ENCODE results near the gene DNAJC7. TPM values are rescaled to one million over a fixed set of nuclear protein-coding genes. Genes with fewer than 3 reads are reported as not detected.

The DNAJC7 gene
- total RNA-seq, 2 experiments from 2014 or later: 86.7 to 90.3 TPM

DNA sequence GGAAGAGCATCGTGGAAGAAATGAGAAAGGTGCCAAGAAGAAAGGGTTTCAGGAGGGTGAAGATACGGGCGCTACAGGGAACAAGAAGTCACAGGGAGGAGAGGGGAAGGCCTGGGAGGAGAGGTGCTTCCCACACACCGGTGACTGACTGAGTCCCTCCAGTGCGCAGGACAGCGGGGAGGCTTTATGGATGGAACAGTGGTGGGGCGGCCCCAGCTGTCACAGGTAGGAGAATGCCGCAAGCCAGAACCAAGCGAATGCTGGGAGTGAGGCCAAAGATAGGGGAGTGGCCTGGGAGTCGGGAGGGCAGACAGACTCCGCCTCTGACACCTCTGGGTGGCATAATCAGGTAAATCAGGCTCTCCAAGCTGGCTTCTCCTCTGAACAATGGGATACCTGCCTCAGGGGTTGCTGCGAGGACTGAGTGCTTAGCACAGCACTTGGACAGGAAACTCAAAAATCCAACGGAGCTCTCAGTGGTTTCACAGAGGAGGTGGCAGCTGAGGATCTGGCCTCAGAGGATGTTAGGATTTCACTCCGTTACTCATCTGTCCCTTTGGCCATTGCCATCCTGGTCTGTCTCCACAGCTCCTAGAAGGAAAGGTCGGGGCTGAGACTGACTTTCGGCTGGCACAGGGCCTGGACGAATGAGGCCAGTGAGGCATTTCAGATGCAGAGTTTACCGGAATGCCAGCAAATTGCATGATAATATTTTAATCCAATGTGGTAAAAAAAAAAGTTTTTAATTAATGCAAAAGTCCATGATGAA, 51.4 kb downstream of the DNAJC7 start:
- CTCF ChIA-PET: interaction anchor here (0.9 to 3.8 kb wide), 15 partner anchors 10 to 561 kb away, joined by 3 to 13 read pairs (median 4); partner anchors contain the start of genes DHX58, DNAJC7 and ODAD4
- POLR2A ChIA-PET: interaction anchor here (0.7 to 6.0 kb wide), 9 partner anchors 10 to 275 kb away, joined by 3 to 41 read pairs (median 5); partner anchors contain the start of gene DNAJC7

DNA sequence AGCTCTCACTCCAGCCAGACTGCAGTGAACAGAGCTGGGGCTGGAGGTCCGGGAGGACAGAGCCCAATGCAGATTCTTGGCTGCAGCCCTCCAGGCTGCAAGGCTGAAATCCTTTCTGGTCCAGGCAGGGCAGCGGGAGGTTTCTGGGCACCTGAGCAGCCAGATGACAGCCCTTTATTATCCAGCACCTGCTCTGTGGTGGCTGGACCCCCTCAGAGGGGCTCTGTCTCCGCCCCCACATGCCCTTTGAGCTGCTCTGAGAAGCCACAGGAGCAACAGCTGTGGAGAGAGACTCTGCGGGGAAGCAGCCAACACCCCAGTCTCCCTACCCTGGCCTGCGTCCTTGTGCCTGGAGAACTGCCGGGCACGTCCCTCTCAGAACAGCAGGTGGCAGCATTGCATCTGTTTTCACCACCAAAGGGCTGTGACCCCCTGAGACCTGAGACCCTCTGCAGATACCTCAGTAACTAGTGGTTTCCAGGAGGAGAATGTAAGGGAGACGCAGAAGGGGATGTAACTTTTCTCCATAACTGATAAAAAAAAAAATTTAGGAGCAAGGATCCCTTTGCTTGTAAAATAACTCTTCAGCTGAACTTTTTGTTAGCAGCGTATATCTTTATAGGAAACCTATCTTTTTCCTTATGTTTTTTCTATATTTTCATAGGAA, 54.3 kb downstream of the DNAJC7 start:
- Mint-ChIP-seq H3K4me1 (ENCODE audit: low read depth) (peaks cover 20% of the 10 kb centered on the region), H3K36me3 (ENCODE audit: low read depth) (peaks cover 1% of the 10 kb centered on the region), H3K27me3 (no peaks in the 10 kb centered on the region), H3K27ac (no peak overlapping the region), H3K4me3 (no peak overlapping the region), H3K9me3 (no peaks in the 10 kb centered on the region)
- DNase-seq: peak; percentile 86
- TF ChIP-seq, protein P1, sequence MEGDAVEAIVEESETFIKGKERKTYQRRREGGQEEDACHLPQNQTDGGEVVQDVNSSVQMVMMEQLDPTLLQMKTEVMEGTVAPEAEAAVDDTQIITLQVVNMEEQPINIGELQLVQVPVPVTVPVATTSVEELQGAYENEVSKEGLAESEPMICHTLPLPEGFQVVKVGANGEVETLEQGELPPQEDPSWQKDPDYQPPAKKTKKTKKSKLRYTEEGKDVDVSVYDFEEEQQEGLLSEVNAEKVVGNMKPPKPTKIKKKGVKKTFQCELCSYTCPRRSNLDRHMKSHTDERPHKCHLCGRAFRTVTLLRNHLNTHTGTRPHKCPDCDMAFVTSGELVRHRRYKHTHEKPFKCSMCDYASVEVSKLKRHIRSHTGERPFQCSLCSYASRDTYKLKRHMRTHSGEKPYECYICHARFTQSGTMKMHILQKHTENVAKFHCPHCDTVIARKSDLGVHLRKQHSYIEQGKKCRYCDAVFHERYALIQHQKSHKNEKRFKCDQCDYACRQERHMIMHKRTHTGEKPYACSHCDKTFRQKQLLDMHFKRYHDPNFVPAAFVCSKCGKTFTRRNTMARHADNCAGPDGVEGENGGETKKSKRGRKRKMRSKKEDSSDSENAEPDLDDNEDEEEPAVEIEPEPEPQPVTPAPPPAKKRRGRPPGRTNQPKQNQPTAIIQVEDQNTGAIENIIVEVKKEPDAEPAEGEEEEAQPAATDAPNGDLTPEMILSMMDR (IDR thresholded peaks at IDR 0.05): peak; percentile 94
- ATAC-seq: peak; percentile 22
- intact Hi-C loops (cut with micrococcal nuclease): loop anchor here (5.0 kb wide), 1 partner anchor 154 kb away; no protein-coding TSS in a partner anchor
- ChIA-PET POLR2A (interaction anchor here (0.6 to 0.7 kb wide), 3 partner anchors 11 to 590 kb away, joined by 3 to 4 read pairs (median 3); no protein-coding TSS in a partner anchor), CTCF (interaction anchor here (0.6 to 3.8 kb wide), 37 partner anchors 9 to 306 kb away, joined by 3 to 25 read pairs (median 4); partner anchors contain the start of genes ACLY, DHX58, DNAJC7 and NKIRAS2)

More for the DNA sequence above, 51.4 kb downstream of the DNAJC7 start:
- Mint-ChIP-seq H3K9me3 (no peaks in the 10 kb centered on the region), H3K4me1 (ENCODE audit: low read depth) (peaks cover 35% of the 10 kb centered on the region), H3K27ac (peak overlapping the region; percentile 88), H3K27me3 (no peaks in the 10 kb centered on the region), H3K4me3 (peak overlapping the region; percentile 82), H3K36me3 (ENCODE audit: low read depth) (peaks cover 11% of the 10 kb centered on the region)
- TF ChIP-seq, protein P1 (IDR thresholded peaks at IDR 0.05): no peak
- ATAC-seq: peak; percentile 59
- DNase-seq: peak; percentile 77
- intact Hi-C loops (cut with micrococcal nuclease): no loop called here

DNA sequence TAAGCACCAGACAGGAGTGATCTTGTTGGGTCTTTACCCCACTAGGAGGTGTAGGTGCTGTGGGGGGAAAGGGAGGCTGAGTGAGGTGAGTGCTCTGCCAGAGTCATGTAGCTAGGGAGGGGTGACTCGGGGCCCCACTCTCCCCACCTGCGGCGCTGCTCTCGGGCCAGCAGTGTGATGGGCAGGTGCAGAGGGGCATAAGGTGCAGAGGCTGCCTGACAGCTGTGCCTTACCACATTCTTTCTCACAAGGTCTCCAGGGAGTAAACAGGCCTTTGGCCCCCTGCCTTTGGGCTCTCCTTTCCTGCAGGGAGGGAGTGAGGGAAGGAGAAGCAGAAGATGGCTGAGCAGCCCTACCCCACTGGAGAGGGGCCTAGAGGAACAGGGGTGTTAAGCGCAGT, 55.1 kb downstream of the DNAJC7 start:
- Mint-ChIP-seq H3K9me3 (no peaks in the 10 kb centered on the region), H3K36me3 (ENCODE audit: low read depth) (no peaks in the 10 kb centered on the region), H3K27me3 (no peaks in the 10 kb centered on the region), H3K27ac (no peak overlapping the region), H3K4me1 (ENCODE audit: low read depth) (peaks cover 13% of the 10 kb centered on the region), H3K4me3 (no peak overlapping the region)
- ChIA-PET CTCF (interaction anchor here (0.8 to 3.8 kb wide), 14 partner anchors 8 to 168 kb away, joined by 3 to 25 read pairs (median 6); partner anchors contain the start of genes DHX58, DNAJC7, NKIRAS2 and ODAD4), POLR2A (no interaction called here)
- no peak for DNase-seq
- TF ChIP-seq, protein P1 (IDR thresholded peaks at IDR 0.05): no peak
- intact Hi-C loops (cut with micrococcal nuclease): loop anchor here (5.0 kb wide), 1 partner anchor 155 kb away; no protein-coding TSS in a partner anchor
- ATAC-seq: no peak

DNA sequence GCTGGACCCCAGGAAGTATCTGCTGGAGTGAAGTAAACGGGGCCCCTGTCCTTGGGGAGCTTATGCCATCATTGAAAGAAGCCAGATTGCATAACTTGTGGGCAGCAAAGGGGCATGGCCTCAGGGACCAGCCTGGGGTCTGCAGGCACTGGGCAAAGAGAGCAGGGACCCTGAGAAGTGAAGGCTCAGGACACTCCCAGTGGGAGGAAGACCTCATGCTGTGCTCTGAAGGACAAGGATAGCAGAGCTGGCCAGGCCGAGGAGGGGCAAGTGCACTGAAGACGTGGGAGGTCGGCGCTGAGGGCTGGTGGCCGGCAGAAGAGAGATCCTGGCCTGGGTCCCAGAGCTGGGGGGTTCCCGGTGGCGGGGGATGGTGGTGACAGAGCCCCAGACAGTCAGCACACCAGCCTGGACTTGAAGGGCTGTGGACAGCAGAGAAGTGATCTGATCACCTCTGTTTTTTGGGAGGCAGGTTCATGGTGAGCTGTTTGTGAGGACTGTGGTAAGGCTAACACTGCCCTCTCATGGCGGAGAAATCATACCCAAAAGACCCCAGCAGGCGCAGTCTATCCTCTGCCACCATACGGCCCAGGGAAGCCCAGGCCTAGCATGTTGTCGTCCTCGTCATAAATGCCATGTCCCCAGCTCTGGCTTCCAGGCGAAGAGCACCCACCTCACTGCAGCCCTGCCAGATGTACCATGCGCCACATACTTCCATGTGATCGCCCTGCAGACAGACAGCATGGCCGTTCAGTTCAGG, 57.7 kb downstream of the DNAJC7 start:
- intact Hi-C loops (cut with micrococcal nuclease): loop anchor here (5.0 kb wide), 1 partner anchor 158 kb away; no protein-coding TSS in a partner anchor
- H3K27me3 Mint-ChIP-seq: no peaks in the 10 kb centered on the region
- POLR2A ChIA-PET: interaction anchor here (1.1 to 1.4 kb wide), 2 partner anchors 13 to 27 kb away, joined by 3 read pairs; no protein-coding TSS in a partner anchor
- no peaks in the 10 kb centered on the region for H3K9me3 Mint-ChIP-seq
- no peaks in the 10 kb centered on the region for H3K36me3 Mint-ChIP-seq (ENCODE audit: low read depth)
- TF ChIP-seq, protein P1 (IDR thresholded peaks at IDR 0.05): no peak
- DNase-seq (peak; percentile 24), ATAC-seq (no peak)
- H3K4me1 Mint-ChIP-seq (ENCODE audit: low read depth): no peaks in the 10 kb centered on the region
- no peak overlapping the region for H3K4me3 Mint-ChIP-seq
- CTCF ChIA-PET: interaction anchor here (0.8 to 1.4 kb wide), 2 partner anchors 23 to 71 kb away, joined by 3 read pairs; no protein-coding TSS in a partner anchor
- no peak overlapping the region for H3K27ac Mint-ChIP-seq

Measured in activated CD8-positive, alpha-beta T cell treated with anti-CD3 and anti-CD28 coated beads for 36 hours (primary cell).